Smooth muscle cell of bladder (primary cell): ENCODE measurements around the gene B4GALNT4. TPM values are rescaled to one million over a fixed set of nuclear protein-coding genes. Genes with fewer than 3 reads are reported as not detected.

ENCODE experiments used
- total RNA-seq: library from RNA; depleted of rRNA; stranded (reverse); fragments of >200 nt; gene quantifications from 2 replicates; pipeline ENCODE4 v1.2.3, GENCODE V29; 2014

Gene B4GALNT4
- total RNA-seq, result 1.9 and 3.6 TPM in 2 replicates

DNA sequence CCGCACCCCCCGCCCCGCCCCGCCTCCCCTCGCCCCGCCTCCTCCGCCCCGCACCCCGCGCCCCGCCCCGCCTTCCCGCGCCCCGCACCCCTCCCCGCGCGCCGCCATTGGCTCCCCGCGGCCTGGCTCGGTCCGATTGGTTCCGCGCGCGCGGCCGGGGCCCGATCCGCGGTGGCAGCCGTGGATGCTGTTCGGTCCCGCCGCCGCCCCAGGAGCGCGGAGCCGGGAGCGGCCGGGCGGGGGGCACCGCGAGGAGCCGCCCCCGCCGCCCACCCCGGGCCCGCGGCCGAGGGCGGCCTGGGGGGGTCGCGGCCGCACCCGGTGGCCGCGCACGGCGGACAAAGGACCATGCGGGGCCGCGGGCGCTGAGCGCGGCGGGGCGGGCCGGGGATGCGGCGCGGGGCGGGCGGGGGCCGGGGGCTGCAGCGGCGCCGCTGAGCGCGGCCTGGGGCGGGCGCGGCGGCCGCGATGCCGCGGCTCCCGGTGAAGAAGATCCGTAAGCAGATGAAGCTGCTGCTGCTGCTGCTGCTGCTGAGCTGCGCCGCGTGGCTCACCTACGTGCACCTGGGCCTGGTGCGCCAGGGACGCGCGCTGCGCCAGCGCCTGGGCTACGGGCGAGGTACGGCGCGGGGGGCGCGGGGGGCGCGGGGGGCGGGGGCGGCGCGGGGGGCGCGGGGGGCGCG is at the start of gene B4GALNT4:
TSS of gene B4GALNT4 (plus strand) at position 164 of the 683 bp plus-strand sequence. CDS start at position 469, 305 bp downstream.

GRCh38 chr11:394034-394857 is 24.9 kb downstream of the B4GALNT4 start, which contains the start of gene PKP3:
PKP3 (plus strand) TSS chr11:394209; CDS start chr11:394293, 84 bp downstream.

Other genes starting within 250 kb of the B4GALNT4 start
- gene SCGB1C1, start 176.4 kb upstream of the B4GALNT4 start, total RNA-seq, result not detected in 2 replicates
- gene BET1L, start 162.1 kb upstream of the B4GALNT4 start, total RNA-seq, result 15.8 and 19.8 TPM in 2 replicates
- gene RIC8A, start 161.8 kb upstream of the B4GALNT4 start, total RNA-seq, result 155 and 193 TPM in 2 replicates
- gene SIRT3, start 133.2 kb upstream of the B4GALNT4 start, total RNA-seq, result 5.8 and 10.2 TPM in 2 replicates
- 139 and 151 TPM in 2 replicates for gene PSMD13, start 132.5 kb upstream of the B4GALNT4 start, total RNA-seq
- not detected in 2 replicates for gene NLRP6, start 91.1 kb upstream of the B4GALNT4 start, total RNA-seq
- 7.5 and 14.0 TPM in 2 replicates for gene PGGHG, start 80.4 kb upstream of the B4GALNT4 start, total RNA-seq
- not detected in 2 replicates for gene IFITM5, start 70.0 kb upstream of the B4GALNT4 start, total RNA-seq
- gene IFITM2, start 61.7 kb upstream of the B4GALNT4 start, total RNA-seq, result 57.8 and 90.5 TPM in 2 replicates
- gene IFITM1, start 55.5 kb upstream of the B4GALNT4 start, total RNA-seq, result 49.6 and 79.5 TPM in 2 replicates
- 75.0 and 101 TPM in 2 replicates for gene IFITM3, start 48.6 kb upstream of the B4GALNT4 start, total RNA-seq
- 1.3 and 1.6 TPM in 2 replicates for gene PKP3, start 24.7 kb downstream of the B4GALNT4 start, total RNA-seq
- 13.1 and 13.8 TPM in 2 replicates for gene SIGIRR, start 45.5 kb downstream of the B4GALNT4 start, total RNA-seq
- gene ANO9, start 72.5 kb downstream of the B4GALNT4 start, total RNA-seq, result not detected in 2 replicates
- 30.9 and 42.6 TPM in 2 replicates for gene PTDSS2, start 80.8 kb downstream of the B4GALNT4 start, total RNA-seq
- 296 and 361 TPM in 2 replicates for gene RNH1, start 137.7 kb downstream of the B4GALNT4 start, total RNA-seq
- 66.3 and 70.2 TPM in 2 replicates for gene HRAS, start 166.1 kb downstream of the B4GALNT4 start, total RNA-seq
- 0.55 and 0.85 TPM in 2 replicates for gene LRRC56, start 168.0 kb downstream of the B4GALNT4 start, total RNA-seq
- 0.28 TPM in 2 replicates for gene LMNTD2, start 191.2 kb downstream of the B4GALNT4 start, total RNA-seq
- gene RASSF7, start 191.5 kb downstream of the B4GALNT4 start, total RNA-seq, result 2.5 and 2.7 TPM in 2 replicates
- 17.6 and 24.8 TPM in 2 replicates for gene PHRF1, start 207.0 kb downstream of the B4GALNT4 start, total RNA-seq
- 5.7 and 6.0 TPM in 2 replicates for gene IRF7, start 246.5 kb downstream of the B4GALNT4 start, total RNA-seq